Right lobe of liver (tissue), 6 donors: ENCODE measurements around the gene CFHR1. TPM values are rescaled to one million over a fixed set of nuclear protein-coding genes. Genes with fewer than 3 reads are reported as not detected.

Experiments
- ATAC-seq, 4 donors: fragments of 200-7000 bp; cut with Tn5 transposase; one replicate each; pipeline ENCODE4 v1.9.1; 2020; ENCODE audit warnings: mild to moderate bottlenecking in 4 of 4, moderate library complexity in 4 of 4
- DNase-seq, 3 donors: peaks; one replicate each; pipeline ENCODE4 v3.0.0-alpha.2; 2020
- H3K27ac ChIP-seq, 3 donors: fragments of 200-600 bp; one replicate each; pipeline ENCODE4 v1.8.0; 2022
- H3K27me3 ChIP-seq, 2 donors: fragments of 200-600 bp; one replicate each; pipeline ENCODE4 v1.8.0; 2022
- H3K36me3 ChIP-seq, 4 donors: fragments of 200-600 bp; sonication (generic) in 1 of 4; one replicate each; pipeline versions ENCODE4 v1.5.1 to v1.8.0; 2017 to 2022; ENCODE audit warnings: control low read depth in 1 of 4
- H3K4me1 ChIP-seq, 4 donors: fragments of 200-600 bp; sonication (generic) in 1 of 4; one replicate each; pipeline versions ENCODE4 v1.5.1 to v1.8.0; 2017 to 2022; ENCODE audit warnings: control low read depth in 1 of 4
- H3K4me3 ChIP-seq, 3 donors: fragments of 200-600 bp; one replicate each; pipeline ENCODE4 v1.8.0; 2022
- H3K9me3 ChIP-seq, 4 donors: fragments of 200-600 bp; sonication (generic) in 1 of 4; one replicate each; pipeline versions ENCODE4 v1.5.1 to v1.8.0; 2017 to 2022; ENCODE audit warnings: control low read depth in 1 of 4
- POLR2A ChIP-seq: fragments of 450-650 bp; IDR thresholded peaks from one replicate; pipeline ENCODE4 v1.6.1; 2017; ENCODE audit warnings: antibody characterized with exemption, mild to moderate bottlenecking
- WGBS: methylation state at CpG from one replicate; pipeline ENCODE4 v1.1.6; 2018; ENCODE audit warnings: low coverage, low lambda C conversion rate; ENCODE audit not compliant: insufficient coverage; ENCODE audit errors: missing lambda C conversion rate; 5-methylcytosine and 5-hydroxymethylcytosine counted together
- intact Hi-C, 2 donors: fragments of 100-400 bp; cut with DNase I; formaldehyde crosslinking; loops; one replicate each; pipeline versions ENCODE4 v1.11.2 to v1.14.1; 2022
- total RNA-seq, 6 experiments: library from RNA; depleted of rRNA in 2 of 6; stranded (reverse); fragments of >200 nt in 2 of 6; fragmentation: NEBNext Ultra II Directional in 3 of 6; extraction: Animal tissue kit (Norgen Biotek cat#: 25700) in 3 of 6; gene quantifications; one replicate each; pipeline versions ENCODE4 v1.1.0 to v1.2.4, GENCODE V29; 2016 to 2023
- TF ChIP-seq, protein P1 (sequence below), 4 donors: fragments of 200-600 bp in 3 of 4; fragments of 450-650 bp in 1 of 4; IDR thresholded peaks; one replicate each; pipeline versions ENCODE4 v1.5.1 to v1.8.0; 2016 to 2022; ENCODE audit warnings: antibody characterized with exemption in 4 of 4, mild to moderate bottlenecking in 2 of 4
- donor health status: DM: no; HTN: yes; CAD: no.
- donor health status: DM: no; HTN: no; CAD: no.
- donor health status: DM: no; HTN: no; CAD: no.
- donor health status: DM: no; HTN: yes; CAD: no.
- donor health status: DM: no; HTN: yes; CAD: no.

CFHR1 gene
- total RNA-seq, 6 experiments from 2014 or later, result 490 to 1,248 (median 629) TPM

- DNase-seq (no peak), ATAC-seq (no peak)
- WGBS, result 81% methylated on average over 2 of the region's 2 CpGs
These were observed 37.7 kb downstream of the CFHR1 start for GRCh38 chr1:196857188-196857587.

DNA sequence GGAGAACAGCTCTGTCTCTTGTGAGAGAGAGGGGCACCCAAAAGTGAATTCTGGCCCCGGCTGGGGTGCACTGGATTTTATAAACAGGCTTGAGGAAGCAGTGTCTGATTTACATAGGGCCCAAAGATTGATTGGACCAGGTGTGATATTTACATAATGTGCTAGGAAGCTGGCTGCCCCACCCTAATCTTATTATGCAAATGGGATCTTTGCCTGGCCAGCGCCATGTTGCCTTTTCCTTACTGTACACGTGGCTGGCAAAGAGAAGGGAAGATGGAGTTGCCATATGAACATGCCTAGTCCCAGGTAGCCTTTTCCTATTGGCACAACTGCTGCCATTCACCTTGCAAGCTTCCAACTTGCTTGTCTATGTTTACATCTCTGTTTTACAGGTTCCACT, 39.3 kb downstream of the CFHR1 start:
- no peak for TF ChIP-seq POLR2A
- TF ChIP-seq, protein P1, sequence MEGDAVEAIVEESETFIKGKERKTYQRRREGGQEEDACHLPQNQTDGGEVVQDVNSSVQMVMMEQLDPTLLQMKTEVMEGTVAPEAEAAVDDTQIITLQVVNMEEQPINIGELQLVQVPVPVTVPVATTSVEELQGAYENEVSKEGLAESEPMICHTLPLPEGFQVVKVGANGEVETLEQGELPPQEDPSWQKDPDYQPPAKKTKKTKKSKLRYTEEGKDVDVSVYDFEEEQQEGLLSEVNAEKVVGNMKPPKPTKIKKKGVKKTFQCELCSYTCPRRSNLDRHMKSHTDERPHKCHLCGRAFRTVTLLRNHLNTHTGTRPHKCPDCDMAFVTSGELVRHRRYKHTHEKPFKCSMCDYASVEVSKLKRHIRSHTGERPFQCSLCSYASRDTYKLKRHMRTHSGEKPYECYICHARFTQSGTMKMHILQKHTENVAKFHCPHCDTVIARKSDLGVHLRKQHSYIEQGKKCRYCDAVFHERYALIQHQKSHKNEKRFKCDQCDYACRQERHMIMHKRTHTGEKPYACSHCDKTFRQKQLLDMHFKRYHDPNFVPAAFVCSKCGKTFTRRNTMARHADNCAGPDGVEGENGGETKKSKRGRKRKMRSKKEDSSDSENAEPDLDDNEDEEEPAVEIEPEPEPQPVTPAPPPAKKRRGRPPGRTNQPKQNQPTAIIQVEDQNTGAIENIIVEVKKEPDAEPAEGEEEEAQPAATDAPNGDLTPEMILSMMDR (IDR thresholded peaks at IDR 0.05), result no peak
- intact Hi-C loops, result no loop called here
- Histone ChIP-seq H3K9me3 (no peaks in the 10 kb centered on the region), H3K4me1 (no peaks in the 10 kb centered on the region), H3K36me3 (no peaks in the 10 kb centered on the region), H3K4me3 (no peak overlapping the region), H3K27ac (no peak overlapping the region), H3K27me3 (no peaks in the 10 kb centered on the region)
- DNase-seq (no peak), ATAC-seq (no peak)
- 78% methylated on average over 3 of the region's 3 CpGs for WGBS

More at GRCh38 chr1:196857188-196857587, 37.7 kb downstream of the CFHR1 start:
- TF ChIP-seq POLR2A, result no peak
- TF ChIP-seq, protein P1 (IDR thresholded peaks at IDR 0.05), result no peak
- Histone ChIP-seq H3K27me3 (no peaks in the 10 kb centered on the region), H3K36me3 (no peaks in the 10 kb centered on the region), H3K4me1 (no peaks in the 10 kb centered on the region), H3K27ac (no peak overlapping the region), H3K9me3 (no peaks in the 10 kb centered on the region), H3K4me3 (no peak overlapping the region)
- intact Hi-C loops, result no loop called here

GRCh38 chr1:196860323-196860884, 40.9 kb downstream of the CFHR1 start:
- WGBS, result 92% methylated on average over 1 of the region's 1 CpG
- H3K27me3 ChIP-seq, result no peaks in the 10 kb centered on the region

DNA sequence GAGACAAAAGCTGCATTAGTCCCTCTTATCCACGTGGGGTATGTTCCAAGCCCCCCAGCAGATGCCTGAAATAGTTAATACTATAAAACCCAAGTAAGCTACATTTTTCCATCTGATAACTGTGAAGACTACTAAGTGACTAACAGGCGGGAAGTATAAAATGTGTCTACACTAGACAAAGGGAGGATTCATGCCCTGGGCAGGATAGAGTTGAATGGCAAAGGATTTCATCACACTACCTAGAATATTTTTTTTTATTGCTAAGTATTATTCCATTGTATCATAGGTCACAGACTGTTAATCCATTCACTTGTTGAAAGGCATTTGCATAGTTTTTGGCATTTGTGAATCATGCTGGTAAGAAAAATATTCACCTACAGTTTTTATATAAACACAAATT, 41.9 kb downstream of the CFHR1 start:
- Histone ChIP-seq H3K36me3 (no peaks in the 10 kb centered on the region), H3K27me3 (no peaks in the 10 kb centered on the region), H3K4me3 (no peak overlapping the region), H3K4me1 (no peaks in the 10 kb centered on the region), H3K9me3 (no peaks in the 10 kb centered on the region), H3K27ac (no peak overlapping the region)
- no peak for ATAC-seq
- TF ChIP-seq, protein P1 (IDR thresholded peaks at IDR 0.05), result no peak
- TF ChIP-seq POLR2A, result no peak
- no peak for DNase-seq
- intact Hi-C loops, result no loop called here
- WGBS, result 46% methylated on average over 2 of the region's 2 CpGs

More at GRCh38 chr1:196860323-196860884, 40.9 kb downstream of the CFHR1 start:
- ATAC-seq, result no peak
- no peak for DNase-seq
- Histone ChIP-seq H3K36me3 (no peaks in the 10 kb centered on the region), H3K4me3 (no peak overlapping the region), H3K27ac (no peak overlapping the region), H3K9me3 (no peaks in the 10 kb centered on the region), H3K4me1 (no peaks in the 10 kb centered on the region)
- no peak for TF ChIP-seq POLR2A
- TF ChIP-seq, protein P1 (IDR thresholded peaks at IDR 0.05), result no peak
- intact Hi-C loops, result no loop called here
